AG09319 (cell line): Measurements from ENCODE around the gene USP7.
A peak's percentile ranks its signal among the peaks of the same experiment; 100 is the strongest.

Source experiments
- DNase-seq: peaks from one replicate; pipeline ENCODE4 v3.0.0-alpha.2; 2010; ENCODE audit warnings: low read depth; ENCODE audit errors: extremely low read depth
- CTCF ChIP-seq: IDR thresholded peaks from 2 replicates; pipeline ENCODE4 v1.5.1; 2011; ENCODE audit warnings: low read depth, mild to moderate bottlenecking, inconsistent platforms, low read length, moderate library complexity

The USP7 gene

GRCh38 chr16:8963821-8964441, at the start of gene USP7:
USP7 (minus strand) TSS chr16:8963906; CDS start chr16:8963285, 621 bp downstream.
- DNase-seq: peak; percentile 73

GRCh38 chr16:9013508-9013864, 49.8 kb upstream of the USP7 start:
- DNase-seq: no peak
- no peak for TF ChIP-seq CTCF

More at GRCh38 chr16:8963821-8964441, at the start of gene USP7:
- no peak for TF ChIP-seq CTCF

DNA sequence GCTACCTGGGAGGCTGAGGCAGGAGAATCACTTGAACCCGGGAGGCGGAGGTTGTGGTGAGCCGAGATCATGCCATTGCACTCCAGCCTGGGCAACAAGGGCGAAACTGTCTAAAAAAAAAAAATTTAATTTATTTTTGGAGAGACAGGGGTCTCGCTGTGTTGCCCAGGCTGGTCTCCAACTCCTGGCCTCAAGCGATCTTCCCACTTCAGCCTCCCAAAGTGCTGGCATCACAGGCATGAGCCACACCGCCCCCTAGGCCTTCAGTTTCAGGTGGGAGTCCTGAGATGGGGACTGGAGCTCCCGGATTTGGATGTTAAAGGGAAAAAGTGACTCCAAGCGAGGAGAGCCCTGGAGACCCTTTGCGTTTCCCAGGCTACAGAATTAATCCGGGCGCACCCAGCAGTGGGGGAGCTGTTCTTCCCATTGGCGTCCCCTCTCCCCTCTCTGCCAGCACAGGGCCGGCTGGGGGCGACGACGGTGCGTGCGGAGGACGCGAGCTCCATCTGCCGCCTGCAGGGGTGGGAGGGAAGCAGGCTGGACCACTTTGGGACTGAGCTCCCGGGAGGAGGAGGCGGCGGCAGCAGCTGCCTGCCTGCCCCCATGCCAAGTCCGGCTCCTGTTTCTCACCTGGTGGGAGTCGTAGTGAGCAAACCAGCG, 49.3 kb upstream of the USP7 start:
- DNase-seq: no peak
- peak; percentile 7; the same call in 1 of the 2 replicates for TF ChIP-seq CTCF

- no peak for TF ChIP-seq CTCF
- DNase-seq: no peak
Measured at GRCh38 chr16:9012330-9012729, 48.6 kb upstream of the USP7 start.

GRCh38 chr16:9008601-9009260, 45.0 kb upstream of the USP7 start:
- peak; percentile 8 for DNase-seq
- TF ChIP-seq CTCF: peak; percentile 97

DNA sequence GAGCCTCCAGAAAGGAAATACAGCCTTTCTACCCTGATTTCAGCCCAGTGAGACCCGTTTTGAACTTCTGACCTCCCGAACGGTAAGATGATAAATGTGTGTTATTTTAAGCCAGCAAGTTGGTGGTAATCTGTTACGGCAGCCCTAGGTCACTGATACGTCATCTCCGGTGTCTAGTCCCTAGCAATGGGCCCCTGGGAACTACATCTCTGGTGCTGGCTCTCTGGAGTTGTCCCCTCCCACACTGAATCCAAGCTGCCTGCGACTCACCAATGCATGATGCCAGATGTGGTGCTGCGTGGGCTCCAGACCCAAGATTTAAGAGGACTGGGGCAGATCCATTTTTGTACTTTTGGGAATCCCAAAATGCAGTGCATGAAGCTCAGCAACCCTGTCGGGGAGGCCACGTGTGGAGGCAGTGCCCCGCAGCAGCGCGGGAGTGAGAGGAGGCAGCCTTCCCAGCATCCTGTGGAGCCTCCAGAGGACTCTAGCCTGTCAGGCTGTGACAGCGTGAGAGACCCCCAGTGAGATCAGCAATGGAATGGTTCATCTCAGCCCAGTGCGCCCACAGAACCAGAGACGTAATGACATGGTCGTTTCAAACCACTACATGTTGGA, 43.6 kb upstream of the USP7 start:
- DNase-seq: no peak
- TF ChIP-seq CTCF: no peak

DNA sequence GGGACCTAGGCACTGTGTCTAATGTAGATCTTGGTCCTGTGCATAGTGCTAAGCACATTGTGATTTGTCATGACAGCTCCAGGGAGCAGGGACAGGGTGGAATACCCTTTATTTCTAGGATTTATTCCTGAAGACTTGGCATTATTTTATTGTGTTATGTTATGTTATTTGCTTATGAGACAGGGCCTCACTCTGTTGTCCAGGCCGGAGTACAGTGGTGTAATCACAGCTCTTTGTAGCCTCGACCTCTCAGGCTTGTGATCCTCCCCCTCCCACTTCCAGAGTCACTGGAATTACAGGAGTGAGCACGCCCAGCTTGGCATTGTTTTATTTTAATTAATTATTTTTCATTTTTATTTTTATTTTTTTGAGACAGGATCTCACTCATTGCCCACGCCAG, 40.5 kb upstream of the USP7 start:
- no peak for TF ChIP-seq CTCF
- DNase-seq: no peak
